Activated effector memory CD4-positive, alpha-beta T cell treated with Interleukin-2 at 50 U/mL for 16 hours (primary cell): ENCODE results near the gene COL16A1.

Experiments used
- DNase-seq: peaks from one replicate; pipeline ENCODE4 v3.0.0-alpha.2; 2020

COL16A1 gene

DNA sequence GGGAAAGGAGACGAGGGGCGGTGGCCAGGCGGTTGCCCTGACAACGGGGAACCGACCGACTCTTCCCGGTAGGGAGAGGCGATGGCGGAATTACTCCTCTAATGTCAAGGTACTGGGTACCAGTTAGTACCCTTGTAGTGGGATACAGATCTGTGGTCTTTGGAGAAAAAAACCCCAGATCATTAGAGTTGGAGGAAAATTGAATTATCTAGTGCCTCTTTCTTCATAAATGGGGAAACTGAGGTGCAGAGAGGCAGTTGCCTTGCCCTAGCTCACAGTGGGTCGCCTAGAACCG lies 58.6 kb downstream of the COL16A1 start:
- no peak for DNase-seq

GRCh38 chr1:31644560-31645273 lies 59.1 kb downstream of the COL16A1 start, which contains the start of gene PEF1:
TSS of gene PEF1 (minus strand) at chr1:31644876. CDS start at chr1:31644864, 12 bp downstream.
- peak; percentile 99 for DNase-seq

DNA sequence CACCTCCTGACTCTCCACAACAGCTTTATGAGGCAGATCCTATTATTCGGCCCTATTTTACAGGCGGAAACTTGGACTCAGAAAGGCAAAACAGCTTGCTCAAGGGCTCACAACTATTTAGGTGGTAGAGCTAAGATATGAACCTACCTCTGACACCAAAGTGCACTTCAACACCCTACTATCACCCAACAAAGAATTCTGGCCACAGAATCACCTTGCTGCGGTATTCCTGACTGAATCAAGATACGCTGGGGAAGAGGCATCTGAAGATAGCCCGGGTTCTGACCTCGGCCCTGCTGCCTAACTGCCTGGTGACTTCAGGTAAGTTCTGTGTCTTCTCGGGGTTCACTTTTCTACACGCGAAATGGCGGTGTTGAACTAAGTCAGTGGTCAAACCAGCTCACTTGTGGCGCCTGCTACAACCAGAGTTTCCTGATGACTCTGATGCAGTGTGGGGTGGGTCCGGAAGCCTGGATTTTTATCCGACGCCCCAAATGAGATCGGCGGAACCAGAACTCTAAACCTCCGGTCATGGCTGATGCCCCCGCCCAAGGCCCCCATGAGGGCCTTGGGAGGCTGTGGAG lies 59.7 kb downstream of the COL16A1 start:
- DNase-seq = no peak

DNA sequence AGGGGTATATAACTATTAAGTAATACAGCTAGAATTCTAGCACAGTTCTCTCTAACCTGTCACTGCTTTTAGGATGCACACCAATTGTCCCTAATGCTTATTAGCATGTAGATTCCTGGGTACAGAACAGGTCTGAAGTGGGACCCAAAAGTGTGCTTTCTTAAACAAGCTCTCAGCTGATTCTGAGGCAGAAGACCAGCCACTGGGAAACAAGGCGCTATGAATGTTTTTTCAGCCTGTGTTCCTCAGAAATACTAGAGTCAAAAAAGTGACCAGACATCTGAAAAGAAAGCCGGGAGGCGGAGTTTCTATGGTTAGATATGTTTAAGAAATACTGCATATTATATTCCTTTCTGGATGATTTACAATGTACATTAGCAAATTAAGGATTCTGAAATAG lies 60.9 kb downstream of the COL16A1 start:
- DNase-seq = no peak

- no peak for DNase-seq
Measured at GRCh38 chr1:31642366-31642765, 61.5 kb downstream of the COL16A1 start.

DNA sequence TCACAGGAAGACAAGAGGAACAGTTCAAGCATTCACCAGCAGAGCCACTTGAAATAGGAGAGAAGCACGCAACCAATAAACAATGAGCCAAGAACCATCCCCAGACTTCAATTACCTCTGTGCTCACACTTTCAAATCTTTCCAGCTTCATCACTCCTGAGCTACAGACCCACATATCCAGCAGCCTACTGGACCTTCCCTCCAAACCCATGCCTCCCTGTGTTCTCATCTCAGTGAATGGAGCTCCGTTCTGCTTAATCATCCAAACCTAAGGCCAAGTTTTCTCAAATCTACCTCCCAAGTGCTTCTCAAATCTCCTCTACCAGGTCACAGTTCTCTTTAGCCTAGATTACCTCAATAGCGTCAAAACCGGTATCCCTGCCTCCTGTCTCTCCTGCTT lies 62.9 kb downstream of the COL16A1 start:
- DNase-seq = no peak

DNA sequence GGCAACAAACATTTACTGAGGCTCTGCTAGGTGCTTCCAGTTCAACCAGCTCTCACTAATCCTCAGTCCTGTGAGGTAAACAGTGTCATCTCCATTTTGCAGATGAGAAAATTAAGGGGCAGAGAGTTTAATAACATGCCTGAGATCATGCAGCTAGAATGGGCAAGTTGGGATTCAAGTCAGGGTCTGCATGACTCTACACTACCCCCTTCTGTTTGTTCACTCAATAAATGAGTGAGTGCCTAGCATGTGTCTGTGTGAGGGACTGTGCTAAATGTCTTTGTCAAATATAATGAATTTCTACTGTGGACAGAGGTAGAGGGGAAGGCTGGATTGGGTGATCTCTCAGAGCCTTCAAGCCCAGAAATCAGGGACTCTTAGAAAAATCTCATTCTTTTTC lies 63.6 kb downstream of the COL16A1 start:
- DNase-seq = no peak

GRCh38 chr1:31639543-31639942 lies 64.3 kb downstream of the COL16A1 start:
- DNase-seq = no peak

- DNase-seq = no peak
Measured at GRCh38 chr1:31637915-31638673, 65.7 kb downstream of the COL16A1 start.

GRCh38 chr1:31633117-31633516 lies 70.7 kb downstream of the COL16A1 start:
- no peak for DNase-seq

- no peak for DNase-seq
Measured at GRCh38 chr1:31632649-31633048, 71.2 kb downstream of the COL16A1 start.

GRCh38 chr1:31628931-31629556 lies 74.8 kb downstream of the COL16A1 start:
- DNase-seq = no peak

GRCh38 chr1:31627930-31628559 lies 75.8 kb downstream of the COL16A1 start:
- DNase-seq = no peak

DNA sequence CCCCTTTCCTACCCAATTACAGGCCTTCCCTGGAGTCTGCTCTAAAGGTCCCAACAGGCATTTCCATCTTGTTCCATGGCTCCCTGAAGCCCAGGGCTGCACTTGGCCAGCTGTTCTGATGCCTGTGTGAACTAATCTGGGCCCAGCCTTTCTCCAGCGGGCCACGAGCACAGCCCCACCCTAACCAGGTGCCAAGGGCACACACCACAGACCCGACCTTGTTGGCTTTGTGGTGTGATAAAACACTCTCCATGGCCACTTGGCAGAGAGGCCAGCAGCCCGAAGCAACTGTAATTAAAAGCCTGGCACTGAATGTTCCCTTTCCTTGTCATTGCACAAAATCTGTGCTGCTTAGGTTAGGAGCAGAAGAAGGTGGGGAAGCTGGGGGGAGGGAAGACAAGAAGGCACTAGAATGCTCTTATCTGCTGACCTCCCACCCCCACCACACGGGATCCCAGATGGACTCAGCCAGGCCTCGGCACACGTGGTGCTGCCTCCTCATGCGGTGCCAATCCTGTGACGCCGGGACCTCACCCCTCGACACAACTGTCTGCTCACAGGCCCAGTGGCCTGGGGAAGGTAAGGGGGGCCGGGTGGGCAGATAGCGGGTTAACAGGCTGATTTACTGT lies 76.4 kb downstream of the COL16A1 start:
- DNase-seq = no peak

DNA sequence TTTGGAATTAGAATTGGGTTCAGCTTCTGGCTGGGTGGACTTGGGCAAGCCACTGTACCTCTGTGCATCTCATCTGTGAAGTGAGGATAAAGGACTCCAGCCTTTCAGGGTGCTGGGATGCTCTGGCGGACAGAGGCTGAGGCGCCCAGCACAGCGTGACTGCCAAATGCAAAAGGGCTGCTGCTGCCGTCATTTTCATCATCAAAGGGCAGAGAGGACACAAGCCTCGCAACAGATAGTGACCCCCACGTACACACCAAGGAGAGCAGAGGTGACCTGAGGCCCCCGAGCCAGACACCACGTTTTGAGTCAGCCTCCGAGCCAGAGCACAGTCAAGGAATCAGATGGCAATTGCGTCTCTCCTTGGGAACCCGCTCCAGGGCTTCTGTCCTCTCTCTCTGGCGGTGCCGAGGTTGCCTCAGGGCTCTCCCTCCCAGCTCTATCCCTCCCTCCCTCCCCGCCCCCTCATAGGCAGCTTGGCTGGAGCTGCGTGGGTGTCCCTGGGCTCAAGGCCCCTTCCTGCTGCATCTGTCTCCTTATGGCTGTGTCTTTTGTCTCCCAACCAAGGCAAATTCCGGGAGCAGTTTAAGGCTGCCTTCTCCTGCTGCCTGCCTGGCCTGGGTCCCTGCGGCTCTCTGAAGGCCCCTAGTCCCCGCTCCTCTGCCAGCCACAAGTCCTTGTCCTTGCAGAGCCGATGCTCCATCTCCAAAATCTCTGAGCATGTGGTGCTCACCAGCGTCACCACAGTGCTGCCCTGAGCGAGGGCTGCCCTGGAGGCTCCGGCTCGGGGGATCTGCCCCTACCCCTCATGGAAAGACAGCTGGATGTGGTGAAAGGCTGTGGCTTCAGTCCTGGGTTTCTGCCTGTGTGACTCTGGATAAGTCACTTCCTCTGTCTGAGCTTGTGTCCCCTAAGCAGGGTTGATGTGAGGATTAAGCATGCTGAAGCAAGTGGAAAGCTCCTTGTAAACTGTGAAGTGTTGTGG lies 77.3 kb downstream of the COL16A1 start:
- no peak for DNase-seq

DNA sequence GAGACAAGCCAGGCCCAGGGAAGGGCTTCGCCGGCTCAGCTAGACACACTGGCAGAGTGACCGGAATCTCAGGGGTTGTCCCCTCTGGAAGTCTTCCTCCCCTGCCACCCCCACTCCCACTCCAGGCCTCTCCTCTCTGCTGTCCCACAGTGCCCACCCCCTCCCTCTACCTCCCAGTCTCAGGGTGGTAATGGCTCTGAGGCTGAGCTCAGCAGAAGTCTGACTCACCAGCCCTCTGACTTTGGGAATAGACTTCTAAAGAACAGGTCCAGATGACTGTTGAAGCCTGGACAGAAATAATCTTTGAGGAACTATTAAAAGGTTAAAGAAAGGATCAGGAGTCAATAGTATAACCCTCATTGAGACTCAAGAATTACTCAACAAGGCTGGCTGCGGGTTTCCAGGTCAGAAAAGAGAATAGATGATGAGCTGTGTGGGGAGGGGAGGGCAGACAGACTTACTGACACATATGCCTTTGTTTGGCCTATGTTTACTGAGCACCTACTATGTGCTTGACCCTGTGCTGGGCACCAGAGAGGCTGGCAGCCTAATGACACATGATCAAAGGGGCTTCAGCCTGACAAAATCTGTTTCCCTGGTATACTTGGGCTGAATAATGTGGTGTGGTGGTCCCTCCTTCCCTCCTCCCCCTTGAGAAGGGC lies 78.1 kb downstream of the COL16A1 start:
- no peak for DNase-seq

DNA sequence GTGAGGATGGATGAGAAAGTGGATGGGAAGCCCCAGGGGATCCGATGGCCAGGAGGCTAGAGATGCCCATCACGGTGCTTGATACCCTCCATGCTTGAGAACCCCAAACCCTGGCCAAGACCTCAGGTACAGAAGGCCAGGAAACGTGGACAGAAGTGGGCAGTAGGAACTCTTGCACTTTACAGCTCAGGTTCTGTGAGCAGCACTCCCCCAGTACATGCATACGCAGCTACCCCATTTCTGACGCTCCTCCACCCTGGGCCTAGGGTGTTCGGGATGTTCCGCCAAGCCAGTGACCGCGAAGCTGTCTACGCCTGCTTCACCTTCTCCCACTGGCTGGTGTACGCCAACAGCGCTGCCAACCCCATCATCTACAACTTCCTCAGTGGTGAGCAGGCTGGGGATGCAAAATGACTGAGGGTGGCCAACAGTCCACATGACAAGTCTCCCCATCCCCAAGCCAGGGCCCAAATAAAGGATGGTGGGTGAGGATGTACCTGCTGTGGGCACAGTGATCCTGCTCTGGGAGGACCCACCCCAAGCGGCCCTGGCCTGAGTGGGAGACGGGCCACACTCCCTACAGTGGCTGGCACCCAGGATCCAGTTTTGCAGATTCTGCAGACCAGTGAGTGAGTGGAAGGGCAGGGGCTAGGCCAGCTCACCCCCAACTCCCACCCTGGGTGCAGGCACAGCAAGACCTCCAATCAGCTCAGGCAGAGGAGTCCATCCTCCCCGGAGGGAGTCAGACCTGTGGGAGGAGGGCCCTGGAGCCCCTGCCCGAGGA lies 78.9 kb downstream of the COL16A1 start:
- no peak for DNase-seq

DNA sequence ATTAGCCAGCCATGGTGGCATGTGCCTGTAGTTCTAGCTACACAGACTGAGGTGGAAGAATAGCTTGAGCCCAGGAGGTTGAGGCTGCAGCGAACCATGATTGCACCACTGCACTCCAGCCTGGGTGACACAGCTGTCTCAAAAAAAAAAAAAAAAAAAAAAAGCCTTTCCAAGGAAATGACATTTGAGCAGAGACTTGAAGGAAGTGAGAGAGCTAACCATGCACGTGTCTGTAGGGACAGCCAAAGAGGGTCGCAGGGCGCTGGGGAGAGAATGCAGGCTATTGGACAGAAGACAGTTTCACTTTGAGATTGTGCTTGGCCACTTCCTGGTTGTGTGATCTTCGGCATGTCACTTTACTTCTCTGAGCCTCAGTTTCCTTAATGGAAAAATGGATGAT lies 79.5 kb downstream of the COL16A1 start:
- DNase-seq = no peak

- no peak for DNase-seq
Measured at GRCh38 chr1:31623365-31623764, 80.5 kb downstream of the COL16A1 start.
